ENCODE results near the gene CORO2B.

The CORO2B gene

DNA sequence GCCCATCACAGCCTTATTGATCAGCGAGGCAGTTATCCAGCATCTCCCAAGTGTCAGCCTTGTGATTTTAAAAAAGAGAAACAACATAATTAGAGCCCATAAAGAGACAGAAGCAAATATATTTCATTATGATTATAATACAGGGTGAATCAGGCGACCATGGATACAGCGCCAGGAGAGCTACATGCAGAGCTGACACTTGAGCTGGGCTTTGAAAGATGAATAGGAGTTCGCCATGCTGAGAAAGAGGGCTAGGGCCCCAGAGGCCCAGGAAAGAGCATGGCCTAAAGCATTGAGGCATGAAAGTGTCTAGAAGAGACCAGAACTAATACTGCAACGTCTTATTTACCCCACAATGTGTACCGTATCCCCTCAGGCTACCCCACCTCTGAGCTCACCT lies 4.2 kb upstream of the CORO2B start:
- no peak for DNase-seq

DNA sequence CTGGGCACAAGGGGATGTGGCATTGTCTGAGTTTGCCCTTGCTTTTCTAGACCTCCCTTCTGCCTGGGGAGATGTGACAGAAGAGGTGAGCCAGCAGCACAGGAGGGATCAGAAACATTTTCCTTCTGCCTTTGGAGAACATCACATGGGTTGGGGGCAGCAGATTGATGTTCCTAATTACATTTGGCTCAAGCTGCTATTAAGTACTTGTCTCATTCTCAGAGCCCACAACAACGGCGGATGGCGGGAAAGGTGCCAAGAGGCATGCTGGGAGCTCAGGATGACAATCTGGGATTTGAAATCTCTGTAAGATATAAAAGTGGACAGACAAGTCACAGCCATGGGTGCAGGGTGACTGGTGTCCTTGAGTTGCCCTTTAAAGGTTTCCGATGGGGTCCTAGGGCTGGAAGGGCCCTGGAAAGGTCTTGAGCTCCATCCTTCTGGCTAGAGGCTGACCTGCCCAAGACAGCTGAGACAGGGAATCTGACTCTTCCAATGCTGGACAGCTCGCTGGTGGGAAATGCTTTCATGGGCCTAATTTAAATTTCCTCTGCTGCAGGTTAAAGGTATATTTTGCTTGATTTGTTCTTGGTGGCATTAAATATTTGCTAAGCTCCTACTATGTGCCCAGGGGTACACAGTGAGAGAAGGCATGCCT lies 2.4 kb upstream of the CORO2B start:
- no peak for DNase-seq

DNA sequence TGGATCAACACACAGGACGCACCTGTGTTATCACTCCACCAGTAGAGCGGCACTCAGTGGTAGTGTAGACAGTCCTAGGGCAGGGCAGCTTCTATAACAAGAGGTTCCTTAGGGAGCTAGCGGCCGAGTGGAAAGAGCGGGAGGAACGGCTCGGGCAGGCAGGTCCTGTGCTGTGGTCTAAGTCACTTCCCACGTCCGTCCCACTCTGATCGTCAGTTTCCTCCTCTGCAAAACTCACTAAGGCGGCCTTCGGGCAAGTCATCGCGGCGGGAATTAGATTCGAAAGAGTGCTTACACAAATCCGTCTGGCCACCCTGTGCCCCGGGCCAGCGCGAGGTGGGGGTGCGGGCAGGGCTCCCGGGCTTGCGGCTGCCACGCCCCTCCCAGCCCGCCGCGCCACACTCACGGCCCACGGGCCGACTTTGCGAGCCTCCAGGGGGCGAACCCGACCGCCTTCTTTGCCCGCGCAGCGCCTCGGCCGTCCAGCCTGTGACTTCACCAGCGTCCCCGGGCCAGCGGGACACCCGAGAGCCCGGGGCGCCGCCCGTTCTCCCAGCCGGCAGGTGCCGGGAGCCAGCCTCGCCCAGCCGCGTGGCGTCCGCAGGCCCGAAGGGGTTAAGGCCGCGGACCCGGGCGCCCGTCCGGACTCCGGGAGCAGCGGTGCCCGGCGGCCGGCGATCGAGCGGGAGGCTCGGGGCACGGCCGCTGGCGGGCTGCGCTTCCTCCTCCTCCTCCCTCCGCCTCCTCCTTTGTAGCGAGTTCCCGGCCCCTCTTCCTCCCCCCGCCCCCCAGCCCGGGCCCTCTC lies 416 bp upstream of the CORO2B start:
- DNase-seq = peak; percentile 39 to 49

DNA sequence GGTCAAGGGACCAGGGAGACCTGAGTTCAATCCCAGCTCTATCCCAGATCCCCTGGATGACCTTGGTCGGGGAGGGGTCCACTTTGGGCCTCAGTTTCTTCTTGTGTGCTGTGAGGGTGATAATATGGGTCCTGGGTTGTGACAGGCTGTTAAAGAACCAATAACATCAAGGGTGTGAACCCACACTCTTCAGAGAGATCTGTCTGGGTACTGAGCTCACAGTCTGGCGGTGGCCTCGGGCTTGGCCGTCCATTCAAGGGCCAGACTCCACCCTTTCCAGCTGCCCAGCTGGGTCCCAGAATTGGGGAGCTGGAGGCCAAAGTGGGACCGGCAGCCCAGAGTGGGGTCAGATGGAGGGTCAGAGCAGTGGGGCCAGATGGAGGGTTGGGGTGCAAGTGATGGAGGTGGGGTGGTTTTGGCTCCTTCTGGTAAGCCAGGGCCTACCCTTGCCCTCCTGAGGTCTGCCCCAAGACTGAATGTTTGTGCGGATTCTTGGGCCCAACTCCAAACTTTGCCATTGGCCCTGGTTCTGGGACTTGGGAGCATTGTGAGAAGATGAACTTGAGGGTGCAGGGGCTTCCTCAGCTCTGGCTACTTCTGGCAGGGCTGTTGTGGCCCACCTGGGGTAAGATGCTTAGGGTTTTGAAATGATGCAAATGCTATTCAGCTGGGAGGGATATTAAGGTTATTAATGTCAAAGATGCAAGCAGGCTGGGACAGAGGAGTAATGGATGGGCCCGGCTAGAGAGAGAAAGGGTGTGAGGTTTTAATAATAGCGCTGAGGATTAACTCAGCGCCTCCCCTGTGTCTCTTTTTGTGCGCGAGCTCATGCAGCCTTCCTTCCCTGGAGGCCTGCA lies 1.5 kb downstream of the CORO2B start:
- no peak for DNase-seq

GRCh38 chr15:68580883-68581155 lies 2.0 kb downstream of the CORO2B start:
- DNase-seq = no peak

DNA sequence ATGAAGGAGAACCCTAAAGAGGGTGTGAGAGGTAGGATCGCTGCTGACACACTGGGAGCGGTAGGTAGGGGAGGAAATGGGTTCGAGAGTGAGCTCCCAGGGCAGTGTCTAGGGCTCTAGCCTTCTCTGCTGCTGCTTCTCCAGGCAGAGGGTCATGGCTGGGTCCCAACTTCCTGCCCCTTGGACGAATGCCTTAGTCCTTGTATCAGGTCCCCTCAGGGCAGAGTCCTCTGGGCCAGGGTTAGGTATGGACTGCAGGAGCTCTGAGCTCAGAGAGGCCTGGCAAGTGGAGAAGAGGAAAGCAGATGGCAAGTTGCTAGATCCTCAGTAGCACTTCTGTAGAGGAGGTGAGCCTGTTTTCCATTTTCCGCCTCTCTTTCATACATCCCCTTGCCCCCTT lies 2.9 kb downstream of the CORO2B start:
- no peak for DNase-seq

GRCh38 chr15:68582236-68582635 lies 3.4 kb downstream of the CORO2B start:
- no peak for DNase-seq

- no peak for DNase-seq
Observed at GRCh38 chr15:68582864-68583263, 4.1 kb downstream of the CORO2B start.

- DNase-seq = no peak
Observed at GRCh38 chr15:68583321-68583720, 4.5 kb downstream of the CORO2B start.

DNA sequence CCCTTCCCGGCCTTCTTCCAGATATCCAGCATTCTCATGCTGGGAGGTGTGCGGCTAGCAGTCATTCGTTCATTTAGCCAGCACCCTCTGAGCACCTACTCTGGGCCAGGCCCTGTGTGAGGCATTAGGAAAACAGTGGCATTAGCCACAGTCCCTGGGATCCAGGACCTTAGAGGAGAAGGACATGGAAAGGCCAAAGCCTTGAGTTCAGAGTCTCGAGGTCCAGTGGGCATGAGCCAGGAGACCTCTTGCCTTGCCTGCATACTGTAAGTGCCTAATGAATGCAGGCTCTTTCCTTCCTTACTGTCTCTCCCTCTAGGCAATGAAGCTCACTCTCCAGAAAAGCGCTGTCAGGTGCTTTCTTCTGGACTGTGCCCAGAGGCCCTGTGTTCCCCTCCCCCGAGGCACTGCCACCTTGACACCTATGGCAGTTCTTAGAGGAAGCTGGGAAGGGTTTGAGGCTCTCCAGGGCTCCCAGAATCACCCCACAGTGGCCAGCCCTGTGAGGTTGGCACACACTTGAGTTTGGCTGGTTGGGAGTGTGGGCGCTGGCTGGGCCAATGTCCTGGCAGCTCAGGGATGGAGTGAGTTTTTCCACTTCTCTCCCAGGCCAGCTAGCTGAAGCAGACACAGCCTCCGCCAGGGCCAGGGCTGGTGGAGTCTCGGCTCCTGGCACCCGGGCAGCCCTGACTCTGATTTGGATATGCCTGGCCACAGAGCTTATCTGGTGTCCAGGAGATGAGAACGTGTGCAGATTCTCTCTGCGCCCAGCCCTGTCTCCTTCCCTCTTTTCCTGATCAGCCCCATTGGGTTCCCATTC lies 5.4 kb downstream of the CORO2B start:
- DNase-seq = no peak

DNA sequence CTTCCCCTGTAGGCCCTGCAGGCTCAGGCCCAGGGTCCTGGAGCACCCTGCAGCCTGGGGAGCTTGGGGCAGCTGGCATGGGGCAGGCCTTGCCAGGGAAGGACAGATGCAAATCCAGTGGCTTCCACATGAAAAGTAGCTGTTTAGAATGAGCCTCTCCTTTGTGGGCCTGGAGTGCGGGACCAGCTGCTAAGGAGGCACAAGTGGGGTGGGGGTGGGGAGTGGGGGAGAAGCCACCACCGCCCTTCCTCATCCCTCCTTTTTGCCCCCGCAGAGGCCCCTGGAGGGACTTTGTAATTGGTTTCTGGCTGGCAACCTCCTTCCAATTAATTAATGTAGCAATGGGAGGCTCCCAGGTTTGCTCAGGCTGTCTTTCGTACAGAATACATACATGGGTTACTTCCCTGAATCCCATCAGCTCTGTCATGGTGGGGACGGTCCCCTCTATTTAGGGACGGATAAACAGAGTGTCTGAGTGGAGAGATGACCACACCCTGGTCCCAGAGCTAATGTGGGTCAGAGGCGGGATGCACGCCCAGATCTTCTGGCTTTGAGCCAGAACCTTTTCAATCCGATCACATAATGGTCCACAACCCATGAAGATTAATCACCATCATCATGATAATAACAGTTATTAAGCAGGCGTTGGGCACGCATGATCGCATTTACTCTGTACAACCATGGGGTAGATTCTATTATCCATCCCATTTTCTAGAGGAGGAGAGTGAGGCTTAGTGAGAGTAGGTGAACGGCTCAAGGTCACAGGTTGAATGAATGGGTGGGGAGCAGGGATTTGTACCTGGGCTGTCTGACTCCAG lies 6.2 kb downstream of the CORO2B start:
- DNase-seq = no peak

GRCh38 chr15:68585574-68586273 lies 6.9 kb downstream of the CORO2B start:
- no peak for DNase-seq

DNA sequence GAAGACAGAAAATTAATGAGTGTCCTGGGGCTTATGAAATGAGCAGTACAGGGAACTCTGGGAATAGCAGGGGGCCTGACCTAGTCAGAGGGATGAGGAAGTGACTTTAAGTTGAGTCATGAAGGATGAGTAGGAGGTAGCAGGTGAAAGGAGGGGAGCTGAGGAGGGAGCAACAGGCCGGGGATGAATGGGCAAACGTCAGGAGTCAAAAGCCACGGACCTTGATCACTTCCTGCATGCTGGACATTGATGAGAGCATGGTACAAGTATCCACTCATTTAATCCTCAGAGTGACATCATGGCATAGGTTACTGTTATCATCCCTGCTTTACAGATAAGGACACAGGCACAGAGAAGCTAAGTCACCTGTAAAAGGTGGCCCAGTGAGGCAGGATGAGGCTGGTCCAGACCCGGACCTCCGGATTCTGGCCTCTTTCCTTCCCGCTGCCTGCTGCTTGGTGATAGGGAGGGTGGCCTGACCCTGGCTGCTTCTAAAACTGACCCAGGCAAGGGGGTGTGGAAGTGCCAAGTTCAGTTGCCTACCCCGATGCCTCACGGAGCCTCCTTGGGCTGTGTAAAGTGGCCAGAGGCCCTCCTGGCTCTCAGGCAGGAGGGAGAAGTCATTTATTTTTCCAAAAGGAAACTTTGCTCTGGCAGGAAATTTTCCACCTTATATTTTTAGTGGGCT lies 7.6 kb downstream of the CORO2B start:
- peak in 1 of 2 donors; percentile 33 for DNase-seq

GRCh38 chr15:68587769-68588385 lies 9.1 kb downstream of the CORO2B start:
- peak; percentile 27 to 36 for DNase-seq

DNA sequence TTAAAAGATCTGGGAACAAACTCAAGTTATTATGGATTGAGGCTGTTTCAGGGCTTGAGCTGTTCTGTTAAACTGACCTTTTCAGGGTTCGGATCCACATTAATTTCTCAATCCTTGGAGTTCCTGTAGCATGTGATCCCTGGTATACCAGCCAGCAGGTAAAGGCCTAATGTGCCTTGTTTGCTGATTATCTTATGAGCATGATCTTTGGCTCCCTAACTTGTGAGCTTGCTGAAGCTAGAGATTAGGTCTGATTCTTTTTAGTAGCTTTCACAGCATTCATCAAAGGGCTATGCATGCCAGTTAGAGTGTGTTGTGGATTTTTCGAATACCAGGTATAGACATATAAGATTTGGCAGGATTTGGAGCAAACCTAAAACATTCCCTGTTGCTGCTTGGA lies 10.3 kb downstream of the CORO2B start:
- DNase-seq = no peak

GRCh38 chr15:68589783-68590710 lies 11.3 kb downstream of the CORO2B start:
- no peak for DNase-seq

GRCh38 chr15:68590721-68591389 lies 12.1 kb downstream of the CORO2B start:
- DNase-seq = no peak

- DNase-seq = no peak
Observed at GRCh38 chr15:68592054-68592453, 13.3 kb downstream of the CORO2B start.

- DNase-seq = no peak
Observed at GRCh38 chr15:68592544-68592943, 13.8 kb downstream of the CORO2B start.

All from inflammatory macrophage treated with lipopolysaccharide for 1 hour (primary cell).